22Rv1 (cell line): Measurements from ENCODE around the gene MCU.

Experiments used
- H3K27ac ChIP-seq: fragments of 450-650 bp; 2 replicates; pipeline ENCODE4 v1.5.1; 2017
- CTCF ChIP-seq: fragments of 450-650 bp; IDR thresholded peaks from 2 replicates; pipeline ENCODE4 v1.5.1; 2017; ENCODE audit warnings: mild to moderate bottlenecking
- ZFX ChIP-seq: fragments of 450-650 bp; IDR thresholded peaks from 2 replicates; pipeline ENCODE4 v1.6.1; 2017; ENCODE audit warnings: antibody characterized with exemption, borderline replicate concordance

Gene MCU

GRCh38 chr10:72847681-72848080 is 155.7 kb downstream of the MCU start:
- H3K27ac ChIP-seq: no peak overlapping the region
- no peak for TF ChIP-seq ZFX
- TF ChIP-seq CTCF: no peak

- TF ChIP-seq CTCF: no peak
- no peak for TF ChIP-seq ZFX
- no peak overlapping the region for H3K27ac ChIP-seq
These were observed 158.9 kb downstream of the MCU start for GRCh38 chr10:72850861-72851260.

GRCh38 chr10:72851509-72851908 is 159.6 kb downstream of the MCU start:
- no peak overlapping the region for H3K27ac ChIP-seq
- TF ChIP-seq ZFX (no peak), CTCF (no peak)

- H3K27ac ChIP-seq: no peak overlapping the region
- no peak for TF ChIP-seq CTCF
These were observed 160.6 kb downstream of the MCU start for GRCh38 chr10:72852508-72852907.

GRCh38 chr10:72855129-72855528 is 163.2 kb downstream of the MCU start:
- TF ChIP-seq ZFX (no peak), CTCF (no peak)
- H3K27ac ChIP-seq: no peak overlapping the region

GRCh38 chr10:72855790-72856189 is 163.8 kb downstream of the MCU start:
- TF ChIP-seq CTCF (no peak), ZFX (no peak)
- H3K27ac ChIP-seq: no peak overlapping the region

GRCh38 chr10:72858067-72858466 is 166.1 kb downstream of the MCU start:
- no peak overlapping the region for H3K27ac ChIP-seq
- TF ChIP-seq ZFX: no peak
- no peak for TF ChIP-seq CTCF

GRCh38 chr10:72862957-72863356 is 171.0 kb downstream of the MCU start:
- TF ChIP-seq ZFX (no peak), CTCF (no peak)

More at GRCh38 chr10:72862957-72863356, 171.0 kb downstream of the MCU start:
- no peak overlapping the region for H3K27ac ChIP-seq
